ENCODE measurements around the gene RHBDF1. TPM values are rescaled to one million over a fixed set of nuclear protein-coding genes. Genes with fewer than 3 reads are reported as not detected.
A peak's percentile ranks its signal among the peaks of the same experiment; 100 is the strongest.

Gene RHBDF1
- total RNA-seq (2014; rRNA removed; shearing (Covaris generic)) (15.3 and 24.5 TPM in 2 replicates), polyA plus RNA-seq (2016; fragmentation: Nextera tagmentation; extraction: Ambion mirVana) (22.1 and 22.6 TPM in 2 replicates)
- long read RNA-seq, partial matches to known transcripts, result 2 of 3 reads
- long read RNA-seq, other reads (novel, unspliced or antisense), result 1 of 3 reads

- peak within 1 kb of the TSS; percentile 74 for H2AFZ ChIP-seq
- H3K9me2 ChIP-seq (ENCODE audit: insufficient read depth), result no peaks in the 10 kb centered on the region
- peak within 1 kb of the TSS; percentile 93 for H3K4me2 ChIP-seq
- no peak for TF ChIP-seq STAT1 (IDR thresholded peaks at IDR 0.05; ENCODE audit: unreplicated experiment)
- TF ChIP-seq REST (IDR thresholded peaks at IDR 0.05; ENCODE audit: unreplicated experiment), result no peak
- TF ChIP-seq POLR2AphosphoS5 (IDR thresholded peaks at IDR 0.05; ENCODE audit: low read depth), result no peak
- no peak for TF ChIP-seq ZNF331 (CRISPR knock-in tag; IDR thresholded peaks at IDR 0.05; ENCODE audit: low read depth)
- no peak for TF ChIP-seq ZNF114 (CRISPR knock-in tag; IDR thresholded peaks at IDR 0.05)
- TF ChIP-seq CTCF (conservative IDR thresholded peaks at IDR 0.05; ENCODE audit: low read depth in 2 of 2), result no peak
- no peak for TF ChIP-seq EZH2phosphoT487 (IDR thresholded peaks at IDR 0.05; ENCODE audit: unreplicated experiment)
- no peak for TF ChIP-seq EZH2 (IDR thresholded peaks at IDR 0.05; ENCODE audit: low read depth, unreplicated experiment)
- TF ChIP-seq ETS1 (IDR thresholded peaks at IDR 0.05), result no peak
- TF ChIP-seq NANOG (IDR thresholded peaks at IDR 0.05; ENCODE audit: borderline replicate concordance), result no peak
- TF ChIP-seq JUNB (IDR thresholded peaks at IDR 0.05; ENCODE audit: unreplicated experiment), result no peak
- no peak for TF ChIP-seq ZNF462 (CRISPR knock-in tag; IDR thresholded peaks at IDR 0.05)
Observed at GRCh38 chr16:72561-73548, at the start of gene RHBDF1. RHBDF1 (minus strand) TSS chr16:72631; CDS start chr16:65015, 7,616 bp downstream.

More at GRCh38 chr16:72561-73548, at the start of gene RHBDF1:
- peak; percentile 37 for ATAC-seq
- Histone ChIP-seq H3K27me3 (ENCODE audit: insufficient read depth) (no peaks in the 10 kb centered on the region), H3K27ac (ENCODE audit: low read depth) (0 out of 2 replicates have a peak within 1 kb of the TSS, but pooled peaks have one; percentile 27), H3K4me3 (peak within 1 kb of the TSS; percentile 76), H3K4me1 (ENCODE audit: insufficient read depth) (peaks cover 45% of the 10 kb centered on the region), H3K36me3 (ENCODE audit: insufficient read depth) (no peaks in the 10 kb centered on the region), H3F3A (replicated peaks; ENCODE audit: low read depth) (peaks cover 17% of the 10 kb centered on the region; the same call in 1 of the 2 replicates), H3K79me2 (replicated peaks; ENCODE audit: insufficient read depth) (peaks cover 4% of the 10 kb centered on the region; the same call in 1 of the 2 replicates), H4K20me1 (replicated peaks; ENCODE audit: insufficient read depth) (0 out of 2 replicates have a peak, but pooled peaks cover 5% of the 10 kb centered on the region)
- H3K36me3 Mint-ChIP-seq (ENCODE audit: low read depth), result no peaks in the 10 kb centered on the region
- peaks cover 28% of the 10 kb centered on the region for H3K27me3 Mint-ChIP-seq (ENCODE audit: insufficient read depth, low read depth, poor library complexity)
- DNase-seq (ENCODE audit: low spot score), result peak; percentile 83
- H3K4me1 Mint-ChIP-seq, result peaks cover 54% of the 10 kb centered on the region
- H3K4me3 Mint-ChIP-seq, result peak within 1 kb of the TSS; percentile 78
- H3K27ac Mint-ChIP-seq, result peak within 1 kb of the TSS; percentile 70
- H3K9me3 Mint-ChIP-seq, result no peaks in the 10 kb centered on the region

All from GM23338 (cell line).